HepG2 (cell line): Measurements from ENCODE around the gene ABCC12. TPM values are rescaled to one million over a fixed set of nuclear protein-coding genes. Genes with fewer than 3 reads are reported as not detected.
A peak's percentile ranks its signal among the peaks of the same experiment; 100 is the strongest.

Experiments used
- ATAC-seq: fragments of 200-7000 bp; cut with Tn5 transposase; 3 replicates; pipeline ENCODE4 v1.9.1; 2020; ENCODE audit warnings: mild to moderate bottlenecking, moderate library complexity
- BruUV-seq: library from RNA; stranded (reverse); fragments of 400-500 nt; replicated peaks from 2 replicates; lab custom pipeline; 2021; lab: Mats Ljungman, UMichigan
- CTCF ChIA-PET: fragments of 300-600 bp; formaldehyde crosslinking; extraction: SDS; loops from one replicate; lab custom pipeline; 2021; ENCODE audit warnings: low total read pairs, inconsistent platforms, low intra/inter-chr PET ratio; lab: Yijun Ruan, JAX
- POLR2A ChIA-PET: fragments of 350-600 bp; sonication (Branson Sonifier 250); formaldehyde crosslinking; loops from one replicate; lab custom pipeline; 2020; ENCODE audit warnings: antibody characterized with exemption, inconsistent platforms; lab: Yijun Ruan, JAX
- DNase-seq: peaks from one replicate; pipeline ENCODE4 v3.0.0-alpha.2; 2015; ENCODE audit warnings: low spot score
- FAIRE-seq: peaks from 3 replicates; lab custom pipeline; 2011; peaks lifted over from hg19 to GRCh38; lab: Jason Lieb, UNC
- H2AFZ ChIP-seq: one replicate; pipeline ENCODE4 v1.6.1; 2011; ENCODE audit warnings: low read length, inconsistent platforms
- H3K27ac ChIP-seq: fragments of 300-600 bp; 3 replicates; pipeline ENCODE4 v1.8.0; 2011; ENCODE audit warnings: mixed run types, mild to moderate bottlenecking, mixed read lengths, low read length, inconsistent platforms; ENCODE audit not compliant: insufficient read depth; ENCODE audit errors: extremely low read length
- H3K27me3 ChIP-seq, 2 experiments: fragments of 200-600 bp in 1 of 2; 2 replicates in 1 of 2; 3 replicates in 1 of 2; pipeline versions ENCODE4 v1.6.0 to v1.8.0; 2011; ENCODE audit warnings: low read length in 2 of 2, mild to moderate bottlenecking in 2 of 2, moderate library complexity in 2 of 2, inconsistent platforms in 1 of 2; ENCODE audit not compliant: insufficient read depth in 2 of 2, control insufficient read depth in 1 of 2
- H3K36me3 ChIP-seq, 2 experiments: fragments of 200-600 bp in 1 of 2; replicated peaks in 1 of 2; 2 replicates in 1 of 2; 3 replicates in 1 of 2; pipeline versions ENCODE4 v1.5.1 to v1.8.0; 2011; ENCODE audit warnings: low read length in 2 of 2, inconsistent platforms in 1 of 2; ENCODE audit not compliant: insufficient read depth in 2 of 2, control insufficient read depth in 1 of 2
- H3K4me1 ChIP-seq: 2 replicates; pipeline ENCODE4 v1.5.1; 2012; ENCODE audit warnings: low read length, inconsistent platforms; ENCODE audit not compliant: insufficient read depth
- H3K4me2 ChIP-seq: 2 replicates; pipeline ENCODE4 v1.6.0; 2011; ENCODE audit warnings: low read depth, low read length, inconsistent platforms
- H3K4me3 ChIP-seq, 3 experiments: fragments of 200-600 bp in 1 of 3; sonication (generic), shearing (Covaris generic) in 1 of 3; replicated peaks in 1 of 3; 2 replicates each; pipeline ENCODE4 v1.5.1; 2011 to 2016; ENCODE audit warnings: low read length in 3 of 3, inconsistent platforms in 2 of 3, low read depth in 2 of 3, mild to moderate bottlenecking in 2 of 3, control low read depth in 1 of 3, mixed read lengths in 1 of 3; ENCODE audit not compliant: insufficient read depth in 1 of 3
- H3K79me2 ChIP-seq: one replicate; pipeline ENCODE4 v1.6.1; 2011; ENCODE audit warnings: low read length, inconsistent platforms; ENCODE audit not compliant: insufficient read depth
- H3K9ac ChIP-seq: 2 replicates; pipeline ENCODE4 v1.6.0; 2011; ENCODE audit warnings: mild to moderate bottlenecking, low read depth, low read length, inconsistent platforms; ENCODE audit not compliant: insufficient read depth
- H3K9me3 ChIP-seq: 2 replicates; pipeline ENCODE4 v1.5.1; 2012; ENCODE audit warnings: mild to moderate bottlenecking, low read length
- H4K20me1 ChIP-seq: 2 replicates; pipeline ENCODE4 v1.6.0; 2011; ENCODE audit warnings: inconsistent platforms, mild to moderate bottlenecking, low read length, moderate library complexity; ENCODE audit not compliant: insufficient read depth
- ERF ChIP-seq: IDR thresholded peaks from 2 replicates; pipeline ENCODE4 v1.6.1; 2018; ENCODE audit warnings: missing biosample characterization, missing genetic modification reagents
- FOXM1 ChIP-seq: sonication (generic); formaldehyde crosslinking; IDR thresholded peaks from 2 replicates; pipeline ENCODE4 v1.5.0; 2020; ENCODE audit warnings: missing genetic modification reagents
- HDAC1 ChIP-seq: sonication (generic); formaldehyde crosslinking; IDR thresholded peaks from 2 replicates; pipeline ENCODE4 v1.5.1; 2020; ENCODE audit warnings: mild to moderate bottlenecking, missing genetic modification reagents
- LRRFIP1 ChIP-seq: sonication (generic); formaldehyde crosslinking; conservative IDR thresholded peaks from 2 replicates; pipeline ENCODE4 v1.4.0; 2020; ENCODE audit warnings: missing genetic modification reagents
- MLX ChIP-seq: IDR thresholded peaks from 2 replicates; pipeline ENCODE4 v1.6.1; 2016
- NFE2L2 ChIP-seq: fragments of 150-350 bp; IDR thresholded peaks from 2 replicates; pipeline ENCODE4 v1.6.1; 2014; ENCODE audit warnings: low read length
- RBM39 ChIP-seq: fragments of 200-400 bp; formaldehyde crosslinking; IDR thresholded peaks from one replicate; pipeline ENCODE4 v1.6.1; 2018; ENCODE audit warnings: antibody characterized with exemption, mild to moderate bottlenecking, low read depth, low read length; ENCODE audit not compliant: poor library complexity, severe bottlenecking
- SMYD3 ChIP-seq: sonication (generic); formaldehyde crosslinking; IDR thresholded peaks from 2 replicates; pipeline ENCODE4 v1.8.1; 2023; ENCODE audit warnings: mild to moderate bottlenecking, missing genetic modification reagents
- SNAI1 ChIP-seq: sonication (generic); formaldehyde crosslinking; IDR thresholded peaks from 2 replicates; pipeline ENCODE4 v1.5.0; 2020; ENCODE audit warnings: mild to moderate bottlenecking, missing genetic modification reagents, borderline replicate concordance
- SYNCRIP ChIP-seq: fragments of 200-400 bp; formaldehyde crosslinking; IDR thresholded peaks from 2 replicates; pipeline ENCODE4 v1.6.1; 2018; ENCODE audit warnings: mild to moderate bottlenecking, low read depth, low read length; ENCODE audit not compliant: insufficient read depth
- THAP9 ChIP-seq: sonication (generic); formaldehyde crosslinking; IDR thresholded peaks from 2 replicates; pipeline ENCODE4; 2020; ENCODE audit warnings: missing genetic modification reagents, mild to moderate bottlenecking, borderline replicate concordance
- ZFP36L1 ChIP-seq: sonication (generic); formaldehyde crosslinking; IDR thresholded peaks from 2 replicates; pipeline ENCODE4 v1.8.0; 2022; ENCODE audit warnings: mild to moderate bottlenecking, missing genetic modification reagents, moderate library complexity
- ZMYM4 ChIP-seq: sonication (generic); formaldehyde crosslinking; IDR thresholded peaks from 2 replicates; pipeline ENCODE4 v1.8.1; 2023; ENCODE audit warnings: mild to moderate bottlenecking, missing genetic modification reagents
- ZNF552 ChIP-seq: sonication (generic); formaldehyde crosslinking; IDR thresholded peaks from 2 replicates; pipeline ENCODE4 v1.9.0; 2022; ENCODE audit warnings: missing genetic modification reagents, mild to moderate bottlenecking, borderline replicate concordance
- ZNF75D ChIP-seq: sonication (generic); formaldehyde crosslinking; IDR thresholded peaks from 2 replicates; pipeline ENCODE4 v1.8.1; 2023; ENCODE audit warnings: missing genetic modification reagents, mild to moderate bottlenecking, borderline replicate concordance
- ZSCAN21 ChIP-seq: sonication (generic); formaldehyde crosslinking; IDR thresholded peaks from 2 replicates; pipeline ENCODE4 v1.8.0; 2022; ENCODE audit warnings: mild to moderate bottlenecking, missing genetic modification reagents, moderate library complexity, borderline replicate concordance
- WGBS: methylation state at CpG from one replicate; pipeline ENCODE4 v1.1.6; 2017; ENCODE audit warnings: low lambda C conversion rate; 5-methylcytosine and 5-hydroxymethylcytosine counted together
- in situ Hi-C: cut with HindIII; loops from 2 replicates; pipeline ENCODE4 v1.10.0; 2017; ENCODE audit warnings: low pct_unique_long_range_greater_than_20kb; ENCODE audit not compliant: extremely low pct_ligation_motif_present
- intact Hi-C: fragments of 100-400 bp; cut with micrococcal nuclease; formaldehyde crosslinking; loops from one replicate; pipeline ENCODE4 v1.10.0; 2022; ENCODE audit not compliant: unreplicated experiment
- polyA plus RNA-seq, 8 experiments: library from polyadenylated mRNA; depleted of rRNA in 3 of 8; stranded (reverse) in 7 of 8; unstranded in 1 of 8; fragments of >200 nt; fragmentation: Illumina TruSeq in 4 of 8; extraction: Trizol in 4 of 8; gene quantifications; 2 replicates each; pipeline versions ENCODE4 v1.2.1 to v1.2.3, GENCODE V29; 2011 to 2016; ENCODE audit warnings: low read depth in 4 of 8, missing spikeins in 1 of 8, mixed read lengths in 1 of 8; ENCODE audit not compliant: insufficient read depth in 1 of 8
- total RNA-seq, 5 experiments: library from RNA; depleted of rRNA; stranded (reverse); fragments of >200 nt; fragmentation: Illumina TruSeq; extraction: Trizol; gene quantifications; 2 replicates each; pipeline ENCODE4 v1.2.3, GENCODE V29; 2016; ENCODE audit warnings: low read depth in 1 of 5

Gene ABCC12
- total and polyA plus RNA-seq, 2 of the 13 experiments (the other 11 are each of a cell fraction or from before 2014, with no cell fraction given): not detected

GRCh38 chr16:48164907-48165715 is 9.3 kb upstream of the ABCC12 start:
- H2AFZ ChIP-seq: peak overlapping the region; percentile 72
- BruUV-seq: no TSS peak
- intact Hi-C loops (loop anchor here (1.0 to 2.0 kb wide), 5 partner anchors 40 to 1217 kb away; partner anchors contain the start of gene NETO2), in situ Hi-C loops (loop anchor here (5.0 to 10.0 kb wide), 3 partner anchors 1023 to 1220 kb away; partner anchors contain the start of gene NETO2)
- peak overlapping the region; percentile 65 for H3K9ac ChIP-seq
- WGBS: 2% methylated on average over 16 of the region's 16 CpGs
- peak; percentile 89 for ATAC-seq
- CTCF ChIA-PET: interaction anchor here (0.6 to 2.3 kb wide), 9 partner anchors 9 to 1217 kb away, joined by 3 to 21 read pairs (median 8); partner anchors contain the start of genes ABCC12 and NETO2
- no peaks in the 10 kb centered on the region for H3K79me2 ChIP-seq
- no peaks in the 10 kb centered on the region for H3K9me3 ChIP-seq
- H3K4me3 ChIP-seq: peak overlapping the region; percentile 48 to 68 (median 53)
- POLR2A ChIA-PET: interaction anchor here (0.7 to 3.1 kb wide), 17 partner anchors 13 to 1311 kb away, joined by 3 to 26 read pairs (median 5); partner anchors contain the start of genes DNAJA2, GPT2, LONP2 and NETO2
- peaks cover 36% of the 10 kb centered on the region for H3K4me1 ChIP-seq
- H3K4me2 ChIP-seq: peak overlapping the region; percentile 96
- H3K27me3 ChIP-seq: 0 out of 5 replicates have a peak, but pooled peaks cover 0 to 4% of the 10 kb centered on the region in 2 experiments
- DNase-seq: peak; percentile 82
- H3K36me3 ChIP-seq: no peaks in the 10 kb centered on the region
- H4K20me1 ChIP-seq: no peaks in the 10 kb centered on the region
- FAIRE-seq: peak; percentile 78
- H3K27ac ChIP-seq: peak overlapping the region; percentile 48
- TF ChIP-seq HDAC1 (CRISPR knock-in tag) (peak; percentile 89), SYNCRIP (no peak), ZMYM4 (CRISPR knock-in tag) (peak; percentile 84), SMYD3 (peak; percentile 63; the same call in 1 of the 2 replicates), RBM39 (peak; percentile 35), SNAI1 (0 out of 2 replicates have a peak, but pooled peaks have one; percentile 26), ERF (peak; percentile 90), ZFP36L1 (CRISPR knock-in tag) (0 out of 2 replicates have a peak, but pooled peaks have one; percentile 24), MLX (CRISPR knock-in tag) (no peak), LRRFIP1 (0 out of 2 replicates have a peak, but pooled peaks have one; percentile 42), ZSCAN21 (CRISPR knock-in tag) (peak; percentile 98), ZNF75D (CRISPR knock-in tag) (no peak), NFE2L2 (peak; percentile 18; the same call in 1 of the 2 replicates), ZNF552 (CRISPR knock-in tag) (peak; percentile 71; the same call in 1 of the 2 replicates), THAP9 (peak; percentile 62; the same call in 1 of the 2 replicates), FOXM1 (no peak)
